ENCODE data around the gene RNU5D-1.

DNA sequence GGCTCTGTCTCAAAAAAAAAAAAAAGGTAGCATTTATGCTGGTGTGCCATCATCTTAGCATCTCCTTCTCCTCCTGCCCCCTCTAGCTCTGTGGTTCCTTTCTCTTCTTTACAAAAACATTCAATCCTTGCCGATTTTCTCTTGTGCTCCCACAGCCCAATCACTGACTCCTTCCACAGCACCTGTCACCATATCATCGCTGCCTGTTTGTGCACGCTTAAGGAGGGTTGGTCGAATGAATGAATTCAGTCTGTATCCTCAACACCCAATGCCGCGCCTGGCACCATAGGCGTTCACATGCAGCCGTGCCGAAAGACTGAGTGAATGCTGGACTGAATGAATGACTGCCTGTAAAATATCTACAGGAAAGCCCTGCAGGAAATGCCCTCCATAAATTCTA, 7.9 kb downstream of the RNU5D-1 start:
- TF ChIP-seq POLR2A (IDR thresholded peaks at IDR 0.05; ENCODE audit: extremely low read depth, insufficient read length) (no peak), CTCF (IDR thresholded peaks at IDR 0.05; ENCODE audit: low read depth, low read length) (no peak), MYC (IDR thresholded peaks at IDR 0.05; ENCODE audit: low read depth, low read length) (no peak)
- TF ChIP-seq, protein P1, sequence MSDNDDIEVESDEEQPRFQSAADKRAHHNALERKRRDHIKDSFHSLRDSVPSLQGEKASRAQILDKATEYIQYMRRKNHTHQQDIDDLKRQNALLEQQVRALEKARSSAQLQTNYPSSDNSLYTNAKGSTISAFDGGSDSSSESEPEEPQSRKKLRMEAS (IDR thresholded peaks at IDR 0.05; ENCODE audit: low read depth, low read length) = no peak

Data from NB4 (cell line).